ENCODE measurements around the gene METTL23. TPM values are rescaled to one million over a fixed set of nuclear protein-coding genes. Genes with fewer than 3 reads are reported as not detected.
A peak's percentile ranks its signal among the peaks of the same experiment; 100 is the strongest.

Gene METTL23
- polyA plus RNA-seq, 1 donor from 2014 or later, result 59.8 TPM

DNA sequence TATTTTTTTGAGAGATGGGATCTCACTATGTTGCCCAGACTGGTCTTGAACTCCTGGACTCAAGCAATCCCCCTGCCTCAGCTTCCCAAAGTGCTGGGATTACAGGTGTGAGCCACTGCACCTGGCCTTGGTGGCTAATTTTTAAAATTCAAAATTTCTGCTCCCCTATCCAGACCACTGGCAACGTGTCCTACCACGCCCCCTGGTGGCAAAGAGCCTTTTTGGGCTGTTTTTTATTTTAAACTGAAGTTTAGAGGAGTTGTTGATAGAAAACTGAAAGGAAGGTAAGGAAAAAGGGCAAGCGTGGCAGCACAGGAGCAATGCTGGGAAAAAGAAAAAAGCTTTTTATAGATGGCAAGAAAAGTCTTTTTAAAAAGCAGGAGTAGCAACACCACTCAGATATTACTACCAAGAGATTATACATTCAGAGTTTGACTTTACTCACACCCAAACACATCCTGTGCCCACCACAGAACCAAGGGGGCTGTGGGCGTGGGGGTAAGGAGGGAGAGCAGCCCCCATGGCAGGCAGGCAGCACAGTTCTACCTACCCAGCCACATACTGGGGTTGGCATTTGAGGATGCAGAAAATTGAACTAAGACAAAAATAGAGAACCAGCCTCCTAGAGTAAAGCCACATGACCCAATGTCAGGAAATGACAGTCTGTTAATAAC is 11.7 kb upstream of the METTL23 start:
- peak; percentile 89 for TF ChIP-seq SMC3 (conservative IDR thresholded peaks at IDR 0.05; ENCODE audit: poor library complexity)
- TF ChIP-seq REST (IDR thresholded peaks at IDR 0.05; ENCODE audit: borderline replicate concordance), result no peak
- TF ChIP-seq EZH2 (IDR thresholded peaks at IDR 0.05; ENCODE audit: borderline replicate concordance, insufficient read depth, low read length, poor library complexity, severe bottlenecking), result no peak
- no peak for TF ChIP-seq EP300 (conservative IDR thresholded peaks at IDR 0.05; ENCODE audit: poor library complexity, severe bottlenecking)
- TF ChIP-seq POLR2AphosphoS5 (IDR thresholded peaks at IDR 0.05), result no peak
- TF ChIP-seq RAD21 (conservative IDR thresholded peaks at IDR 0.05), result peak; percentile 78
- TF ChIP-seq TAF1 (IDR thresholded peaks at IDR 0.05; ENCODE audit: low read depth), result no peak
- no peak for TF ChIP-seq MXI1 (conservative IDR thresholded peaks at IDR 0.05; ENCODE audit: poor library complexity, severe bottlenecking)
- TF ChIP-seq, protein P1, sequence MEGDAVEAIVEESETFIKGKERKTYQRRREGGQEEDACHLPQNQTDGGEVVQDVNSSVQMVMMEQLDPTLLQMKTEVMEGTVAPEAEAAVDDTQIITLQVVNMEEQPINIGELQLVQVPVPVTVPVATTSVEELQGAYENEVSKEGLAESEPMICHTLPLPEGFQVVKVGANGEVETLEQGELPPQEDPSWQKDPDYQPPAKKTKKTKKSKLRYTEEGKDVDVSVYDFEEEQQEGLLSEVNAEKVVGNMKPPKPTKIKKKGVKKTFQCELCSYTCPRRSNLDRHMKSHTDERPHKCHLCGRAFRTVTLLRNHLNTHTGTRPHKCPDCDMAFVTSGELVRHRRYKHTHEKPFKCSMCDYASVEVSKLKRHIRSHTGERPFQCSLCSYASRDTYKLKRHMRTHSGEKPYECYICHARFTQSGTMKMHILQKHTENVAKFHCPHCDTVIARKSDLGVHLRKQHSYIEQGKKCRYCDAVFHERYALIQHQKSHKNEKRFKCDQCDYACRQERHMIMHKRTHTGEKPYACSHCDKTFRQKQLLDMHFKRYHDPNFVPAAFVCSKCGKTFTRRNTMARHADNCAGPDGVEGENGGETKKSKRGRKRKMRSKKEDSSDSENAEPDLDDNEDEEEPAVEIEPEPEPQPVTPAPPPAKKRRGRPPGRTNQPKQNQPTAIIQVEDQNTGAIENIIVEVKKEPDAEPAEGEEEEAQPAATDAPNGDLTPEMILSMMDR (IDR thresholded peaks at IDR 0.05; ENCODE audit: poor library complexity, severe bottlenecking), result peak; percentile 86
- Histone ChIP-seq H3K27me3 (ENCODE audit: insufficient read depth, low read depth, low read length) (no peaks in the 10 kb centered on the region), H3K79me2 (replicated peaks; ENCODE audit: insufficient read depth, low read length) (no peaks in the 10 kb centered on the region), H2AFZ (ENCODE audit: low read depth, low read length) (no peak overlapping the region), H3K36me3 (ENCODE audit: insufficient read depth, low read length) (peaks cover 4% of the 10 kb centered on the region), H3K9ac (ENCODE audit: low read length) (no peak overlapping the region), H3K9me3 (ENCODE audit: low read length) (no peaks in the 10 kb centered on the region), H3K9me2 (ENCODE audit: insufficient read depth, low read length) (no peaks in the 10 kb centered on the region), H3K4me2 (ENCODE audit: low read length) (no peak overlapping the region), H3K27ac (ENCODE audit: low read length) (no peak overlapping the region), H3K4me3 (ENCODE audit: low read length) (no peak overlapping the region), H3F3A (ENCODE audit: insufficient read depth, low read length, poor library complexity, severe bottlenecking) (no peaks in the 10 kb centered on the region), H4K20me1 (ENCODE audit: insufficient read depth) (no peaks in the 10 kb centered on the region)

DNA sequence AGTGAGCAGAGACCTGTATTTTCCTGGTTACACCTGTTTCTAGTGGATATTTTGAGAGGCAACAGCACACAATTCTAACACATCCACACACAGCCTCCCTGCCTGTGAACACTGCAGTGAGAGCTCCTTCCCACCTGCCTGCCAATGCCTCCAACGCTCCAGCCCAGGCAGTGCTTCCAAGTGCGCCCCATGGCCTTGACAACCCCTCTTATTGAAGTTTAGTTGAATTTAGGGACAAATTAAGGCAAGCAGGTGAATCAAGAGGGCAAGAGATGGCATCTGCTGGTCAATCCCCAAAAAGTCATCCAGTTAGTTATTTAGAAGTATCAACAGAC is 11.2 kb upstream of the METTL23 start:
- Histone ChIP-seq H3K27me3 (ENCODE audit: insufficient read depth, low read depth, low read length) (no peaks in the 10 kb centered on the region), H3K9me3 (ENCODE audit: low read length) (no peaks in the 10 kb centered on the region), H3K4me3 (ENCODE audit: low read length) (no peak overlapping the region), H3K27ac (ENCODE audit: low read length) (no peak overlapping the region), H3F3A (ENCODE audit: insufficient read depth, low read length, poor library complexity, severe bottlenecking) (no peaks in the 10 kb centered on the region), H3K9me2 (ENCODE audit: insufficient read depth, low read length) (no peaks in the 10 kb centered on the region), H3K9ac (ENCODE audit: low read length) (no peak overlapping the region), H3K36me3 (ENCODE audit: insufficient read depth, low read length) (peaks cover 4% of the 10 kb centered on the region), H3K4me2 (ENCODE audit: low read length) (no peak overlapping the region), H2AFZ (ENCODE audit: low read depth, low read length) (no peak overlapping the region), H4K20me1 (ENCODE audit: insufficient read depth) (no peaks in the 10 kb centered on the region), H3K79me2 (replicated peaks; ENCODE audit: insufficient read depth, low read length) (no peaks in the 10 kb centered on the region)
- no peak for TF ChIP-seq MXI1 (conservative IDR thresholded peaks at IDR 0.05; ENCODE audit: poor library complexity, severe bottlenecking)
- TF ChIP-seq POLR2AphosphoS5 (IDR thresholded peaks at IDR 0.05), result no peak
- no peak for TF ChIP-seq EZH2 (IDR thresholded peaks at IDR 0.05; ENCODE audit: borderline replicate concordance, insufficient read depth, low read length, poor library complexity, severe bottlenecking)
- TF ChIP-seq, protein P1 (IDR thresholded peaks at IDR 0.05; ENCODE audit: poor library complexity, severe bottlenecking), result no peak
- TF ChIP-seq TAF1 (IDR thresholded peaks at IDR 0.05; ENCODE audit: low read depth), result no peak
- no peak for TF ChIP-seq RAD21 (conservative IDR thresholded peaks at IDR 0.05)
- TF ChIP-seq EP300 (conservative IDR thresholded peaks at IDR 0.05; ENCODE audit: poor library complexity, severe bottlenecking), result no peak
- TF ChIP-seq REST (IDR thresholded peaks at IDR 0.05; ENCODE audit: borderline replicate concordance), result no peak
- no peak for TF ChIP-seq SMC3 (conservative IDR thresholded peaks at IDR 0.05; ENCODE audit: poor library complexity)
